Measurements from ENCODE around the gene LHX8.

- TF ChIP-seq, protein P1, sequence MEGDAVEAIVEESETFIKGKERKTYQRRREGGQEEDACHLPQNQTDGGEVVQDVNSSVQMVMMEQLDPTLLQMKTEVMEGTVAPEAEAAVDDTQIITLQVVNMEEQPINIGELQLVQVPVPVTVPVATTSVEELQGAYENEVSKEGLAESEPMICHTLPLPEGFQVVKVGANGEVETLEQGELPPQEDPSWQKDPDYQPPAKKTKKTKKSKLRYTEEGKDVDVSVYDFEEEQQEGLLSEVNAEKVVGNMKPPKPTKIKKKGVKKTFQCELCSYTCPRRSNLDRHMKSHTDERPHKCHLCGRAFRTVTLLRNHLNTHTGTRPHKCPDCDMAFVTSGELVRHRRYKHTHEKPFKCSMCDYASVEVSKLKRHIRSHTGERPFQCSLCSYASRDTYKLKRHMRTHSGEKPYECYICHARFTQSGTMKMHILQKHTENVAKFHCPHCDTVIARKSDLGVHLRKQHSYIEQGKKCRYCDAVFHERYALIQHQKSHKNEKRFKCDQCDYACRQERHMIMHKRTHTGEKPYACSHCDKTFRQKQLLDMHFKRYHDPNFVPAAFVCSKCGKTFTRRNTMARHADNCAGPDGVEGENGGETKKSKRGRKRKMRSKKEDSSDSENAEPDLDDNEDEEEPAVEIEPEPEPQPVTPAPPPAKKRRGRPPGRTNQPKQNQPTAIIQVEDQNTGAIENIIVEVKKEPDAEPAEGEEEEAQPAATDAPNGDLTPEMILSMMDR (IDR thresholded peaks at IDR 0.05), result no peak
- no peak for TF ChIP-seq POLR2A (IDR thresholded peaks at IDR 0.05)
Observed at GRCh38 chr1:75092141-75092540, 42.0 kb upstream of the LHX8 start.

Measured in adrenal gland (tissue), 5 donors.